WTC11 (cell line): ENCODE data around the gene EML4. TPM values are rescaled to one million over a fixed set of nuclear protein-coding genes. Genes with fewer than 3 reads are reported as not detected.

ENCODE experiments used
- ATAC-seq: fragments of 200-7000 bp; cut with Tn5 transposase; 2 replicates; pipeline ENCODE4 v1.10.0; 2021; ENCODE audit warnings: mild to moderate bottlenecking, moderate library complexity
- Bru-seq: library from RNA; stranded (reverse); fragments of 400-500 nt; gene quantifications from one replicate; lab custom pipeline; 2021; lab: Mats Ljungman, UMichigan
- CTCF ChIA-PET: fragments of 300-600 bp; sonication (Branson Sonifier 250); formaldehyde crosslinking; loops from one replicate; lab custom pipeline; 2021; ENCODE audit warnings: antibody characterized with exemption; lab: Charles Lee
- POLR2A ChIA-PET: fragments of 350-600 bp; sonication (Branson Sonifier 250); formaldehyde crosslinking; loops from one replicate; lab custom pipeline; 2021; ENCODE audit warnings: antibody characterized with exemption; lab: Charles Lee
- DNase-seq: peaks from one replicate; pipeline ENCODE4 v3.0.0; 2021; ENCODE audit warnings: low spot score
- H3K27ac Mint-ChIP-seq: 2 replicates; pipeline ENCODE4 v1.8.0; 2021; ENCODE audit warnings: mixed read lengths
- H3K27me3 Mint-ChIP-seq: 2 replicates; pipeline ENCODE4 v1.8.0; 2021; ENCODE audit warnings: low read depth, mild to moderate bottlenecking, moderate library complexity, mixed read lengths
- H3K36me3 Mint-ChIP-seq: 2 replicates; pipeline ENCODE4 v1.8.0; 2021; ENCODE audit warnings: mixed read lengths
- H3K4me1 Mint-ChIP-seq: 2 replicates; pipeline ENCODE4 v1.8.0; 2022; ENCODE audit warnings: mixed read lengths
- H3K4me3 Mint-ChIP-seq: 2 replicates; pipeline ENCODE4 v1.8.0; 2021; ENCODE audit warnings: mild to moderate bottlenecking, moderate library complexity, mixed read lengths
- H3K9me3 Mint-ChIP-seq: 2 replicates; pipeline ENCODE4 v1.8.0; 2021; ENCODE audit warnings: mixed read lengths
- E2F5 ChIP-seq: sonication (generic); formaldehyde crosslinking; IDR thresholded peaks from 2 replicates; pipeline ENCODE4 v1.8.1; 2022; ENCODE audit warnings: mild to moderate bottlenecking, moderate library complexity, missing genetic modification reagents
- ESRRA ChIP-seq: sonication (generic); formaldehyde crosslinking; IDR thresholded peaks from 2 replicates; pipeline ENCODE4 v1.8.1; 2022; ENCODE audit warnings: mild to moderate bottlenecking, missing genetic modification reagents, borderline replicate concordance
- FOXJ3 ChIP-seq: sonication (generic); formaldehyde crosslinking; IDR thresholded peaks from 2 replicates; pipeline ENCODE4 v1.9.0; 2021; ENCODE audit warnings: missing genetic modification reagents, mild to moderate bottlenecking, borderline replicate concordance
- FOXK1 ChIP-seq: sonication (generic); formaldehyde crosslinking; IDR thresholded peaks from 2 replicates; pipeline ENCODE4 v1.8.0; 2022; ENCODE audit warnings: mild to moderate bottlenecking, moderate library complexity, missing genetic modification reagents
- GABPB1 ChIP-seq: sonication (generic); formaldehyde crosslinking; IDR thresholded peaks from 2 replicates; pipeline ENCODE4 v1.8.1; 2023; ENCODE audit warnings: mild to moderate bottlenecking, missing genetic modification reagents
- MXD4 ChIP-seq: fragments of 250-450 bp; sonication (Bioruptor Pico); IDR thresholded peaks from 2 replicates; pipeline ENCODE4 v1.8.0; 2021; ENCODE audit warnings: mild to moderate bottlenecking, moderate library complexity, borderline replicate concordance
- MYBL2 ChIP-seq: sonication (generic); formaldehyde crosslinking; IDR thresholded peaks from 2 replicates; pipeline ENCODE4 v1.8.1; 2023; ENCODE audit warnings: mild to moderate bottlenecking, moderate library complexity, missing genetic modification reagents
- SP1 ChIP-seq: sonication (generic); formaldehyde crosslinking; conservative IDR thresholded peaks from 2 replicates; pipeline ENCODE4 v1.8.1; 2022; ENCODE audit warnings: missing genetic modification reagents
- TEAD1 ChIP-seq: sonication (generic); formaldehyde crosslinking; IDR thresholded peaks from 2 replicates; pipeline ENCODE4 v1.8.0; 2022; ENCODE audit warnings: mild to moderate bottlenecking, missing genetic modification reagents
- USF1 ChIP-seq: sonication (generic); formaldehyde crosslinking; IDR thresholded peaks from 2 replicates; pipeline ENCODE4 v1.8.0; 2022; ENCODE audit warnings: mild to moderate bottlenecking, missing genetic modification reagents
- ZBTB21 ChIP-seq: sonication (generic); formaldehyde crosslinking; IDR thresholded peaks from 2 replicates; pipeline ENCODE4 v1.8.1; 2023; ENCODE audit warnings: mild to moderate bottlenecking, missing genetic modification reagents, borderline replicate concordance
- ZNF219 ChIP-seq: sonication (generic); formaldehyde crosslinking; IDR thresholded peaks from 2 replicates; pipeline ENCODE4 v1.8.0; 2023; ENCODE audit warnings: missing genetic modification reagents, mild to moderate bottlenecking, borderline replicate concordance
- ZNF232 ChIP-seq: sonication (generic); formaldehyde crosslinking; IDR thresholded peaks from 2 replicates; pipeline ENCODE4 v1.8.0; 2022; ENCODE audit warnings: mild to moderate bottlenecking, missing genetic modification reagents
- long read RNA-seq, 3 experiments: library from RNA in 1 of 3; library from capped mRNA in 1 of 3; library from polyadenylated mRNA in 1 of 3; unstranded in 2 of 3; stranded (forward) in 1 of 3; transcript quantifications; one replicate each; pipeline ENCODE4 v2.0.0, GENCODE V29; 2021
- total RNA-seq: library from RNA; stranded (reverse); gene quantifications from 3 replicates; pipeline ENCODE4 v1.2.3, GENCODE V29; 2021
- TF ChIP-seq, protein P1 (sequence below): sonication (generic); formaldehyde crosslinking; IDR thresholded peaks from 2 replicates; pipeline ENCODE4 v1.8.1; 2023; ENCODE audit warnings: mild to moderate bottlenecking, missing genetic modification reagents
- TF ChIP-seq, protein P2 (sequence below): sonication (generic); formaldehyde crosslinking; IDR thresholded peaks from 2 replicates; pipeline ENCODE4 v1.8.1; 2022; ENCODE audit warnings: missing genetic modification reagents, borderline replicate concordance
- TF ChIP-seq, protein P3 (sequence below): fragments of 250-450 bp; sonication (Bioruptor Pico); IDR thresholded peaks from 2 replicates; pipeline ENCODE4 v1.9.0; 2021; ENCODE audit warnings: moderate library complexity, mild to moderate bottlenecking, inconsistent platforms, borderline replicate concordance
- TF ChIP-seq, protein P4 (sequence below): sonication (generic); formaldehyde crosslinking; IDR thresholded peaks from 2 replicates; pipeline ENCODE4 v1.8.0; 2022; ENCODE audit warnings: mild to moderate bottlenecking, missing genetic modification reagents
- TF ChIP-seq, protein P5 (sequence below): sonication (generic); formaldehyde crosslinking; IDR thresholded peaks from 2 replicates; pipeline ENCODE4 v1.8.1; 2023; ENCODE audit warnings: mild to moderate bottlenecking, missing genetic modification reagents, borderline replicate concordance
- TF ChIP-seq, protein P6 (sequence below): sonication (generic); formaldehyde crosslinking; IDR thresholded peaks from 2 replicates; pipeline ENCODE4 v1.8.1; 2023; ENCODE audit warnings: mild to moderate bottlenecking, moderate library complexity, missing genetic modification reagents
- TF ChIP-seq, protein P7 (sequence below): sonication (generic); formaldehyde crosslinking; IDR thresholded peaks from 2 replicates; pipeline ENCODE4 v1.8.1; 2022; ENCODE audit warnings: mild to moderate bottlenecking, missing genetic modification reagents, moderate library complexity, borderline replicate concordance

EML4 gene
- total RNA-seq (89.9 to 94.7 TPM (median 92.6 TPM) in 3 replicates), Bru-seq, nascent RNA (percentile 88 among the genes with signal in this experiment)
- long read RNA-seq, experiment 1, full-length matches to known transcripts, result 373 of 581 reads
- long read RNA-seq, experiment 1, partial matches to known transcripts, result 80 of 581 reads
- long read RNA-seq, experiment 1, other reads (novel, unspliced or antisense), result 128 of 581 reads
- long read RNA-seq, experiment 2, full-length matches to known transcripts, result 15 of 93 reads
- long read RNA-seq, experiment 2, partial matches to known transcripts, result 65 of 93 reads
- long read RNA-seq, experiment 2, other reads (novel, unspliced or antisense), result 13 of 93 reads
- long read RNA-seq, experiment 3, full-length matches to known transcripts, result 4 of 17 reads
- long read RNA-seq, experiment 3, partial matches to known transcripts, result 12 of 17 reads
- long read RNA-seq, experiment 3, other reads (novel, unspliced or antisense), result 1 of 17 reads

DNA sequence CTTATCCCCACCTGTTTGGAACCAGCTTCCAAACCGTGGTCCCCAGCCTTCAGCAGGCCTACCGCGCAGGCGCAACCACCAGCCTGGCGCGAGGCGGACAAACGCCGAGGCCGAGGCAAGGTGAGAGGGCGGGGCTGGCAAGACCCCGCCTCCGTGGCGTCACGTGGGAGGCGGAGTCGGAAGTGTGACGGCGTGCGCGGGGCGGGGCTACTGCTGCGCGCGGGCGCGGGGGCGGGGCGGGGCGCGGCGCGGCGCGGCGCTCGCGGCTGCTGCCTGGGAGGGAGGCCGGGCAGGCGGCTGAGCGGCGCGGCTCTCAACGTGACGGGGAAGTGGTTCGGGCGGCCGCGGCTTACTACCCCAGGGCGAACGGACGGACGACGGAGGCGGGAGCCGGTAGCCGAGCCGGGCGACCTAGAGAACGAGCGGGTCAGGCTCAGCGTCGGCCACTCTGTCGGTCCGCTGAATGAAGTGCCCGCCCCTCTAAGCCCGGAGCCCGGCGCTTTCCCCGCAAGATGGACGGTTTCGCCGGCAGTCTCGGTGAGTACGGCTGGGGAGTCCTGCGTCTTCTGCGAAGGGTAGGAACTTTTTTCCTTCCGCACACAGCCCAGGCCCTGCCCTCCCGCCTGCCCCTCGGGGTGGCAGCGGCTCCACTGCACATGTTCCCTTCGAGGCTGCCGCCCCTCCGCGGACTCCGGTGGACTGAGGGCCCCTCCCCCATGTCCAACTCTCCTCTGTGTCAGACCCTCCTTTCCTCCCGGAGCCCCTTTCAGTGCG, at the start of gene EML4:
Gene EML4 (plus strand): TSS at position 254 of the 774 bp plus-strand sequence. CDS start 259 bp downstream, at position 513.
- no peaks in the 10 kb centered on the region; the same call in 1 of the 2 replicates for H3K27me3 Mint-ChIP-seq
- no peak within 1 kb of the TSS for H3K4me3 Mint-ChIP-seq
- ATAC-seq (peak; percentile 88), DNase-seq (peak; percentile 95)
- H3K27ac Mint-ChIP-seq, result peak within 1 kb of the TSS; percentile 73
- ChIA-PET POLR2A (interaction anchor here (1.0 kb wide), 1 partner anchor 123 kb away, joined by 3 read pairs; no protein-coding TSS in a partner anchor), CTCF (no interaction called here)
- H3K36me3 Mint-ChIP-seq, result no peaks in the 10 kb centered on the region
- H3K9me3 Mint-ChIP-seq, result no peaks in the 10 kb centered on the region
- H3K4me1 Mint-ChIP-seq, result peaks cover 7% of the 10 kb centered on the region
- TF ChIP-seq USF1 (CRISPR knock-in tag) (peak; percentile 91), MXD4 (CRISPR knock-in tag) (no peak), E2F5 (peak; percentile 69; the same call in 1 of the 2 replicates), FOXK1 (peak; percentile 60; the same call in 1 of the 2 replicates), ZNF232 (peak; percentile 72; the same call in 1 of the 2 replicates), GABPB1 (CRISPR knock-in tag) (peak; percentile 64), ZBTB21 (CRISPR knock-in tag) (no peak), TEAD1 (CRISPR knock-in tag) (0 out of 2 replicates have a peak, but pooled peaks have one; percentile 65), ESRRA (no peak), FOXJ3 (CRISPR knock-in tag) (no peak), ZNF219 (CRISPR knock-in tag) (no peak), SP1 (CRISPR knock-in tag) (peak; percentile 98), MYBL2 (CRISPR knock-in tag) (0 out of 2 replicates have a peak, but pooled peaks have one; percentile 47)
- TF ChIP-seq, protein P1, sequence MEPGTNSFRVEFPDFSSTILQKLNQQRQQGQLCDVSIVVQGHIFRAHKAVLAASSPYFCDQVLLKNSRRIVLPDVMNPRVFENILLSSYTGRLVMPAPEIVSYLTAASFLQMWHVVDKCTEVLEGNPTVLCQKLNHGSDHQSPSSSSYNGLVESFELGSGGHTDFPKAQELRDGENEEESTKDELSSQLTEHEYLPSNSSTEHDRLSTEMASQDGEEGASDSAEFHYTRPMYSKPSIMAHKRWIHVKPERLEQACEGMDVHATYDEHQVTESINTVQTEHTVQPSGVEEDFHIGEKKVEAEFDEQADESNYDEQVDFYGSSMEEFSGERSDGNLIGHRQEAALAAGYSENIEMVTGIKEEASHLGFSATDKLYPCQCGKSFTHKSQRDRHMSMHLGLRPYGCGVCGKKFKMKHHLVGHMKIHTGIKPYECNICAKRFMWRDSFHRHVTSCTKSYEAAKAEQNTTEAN (CRISPR knock-in tag), result peak; percentile 74; the same call in 1 of the 2 replicates
- TF ChIP-seq, protein P2, sequence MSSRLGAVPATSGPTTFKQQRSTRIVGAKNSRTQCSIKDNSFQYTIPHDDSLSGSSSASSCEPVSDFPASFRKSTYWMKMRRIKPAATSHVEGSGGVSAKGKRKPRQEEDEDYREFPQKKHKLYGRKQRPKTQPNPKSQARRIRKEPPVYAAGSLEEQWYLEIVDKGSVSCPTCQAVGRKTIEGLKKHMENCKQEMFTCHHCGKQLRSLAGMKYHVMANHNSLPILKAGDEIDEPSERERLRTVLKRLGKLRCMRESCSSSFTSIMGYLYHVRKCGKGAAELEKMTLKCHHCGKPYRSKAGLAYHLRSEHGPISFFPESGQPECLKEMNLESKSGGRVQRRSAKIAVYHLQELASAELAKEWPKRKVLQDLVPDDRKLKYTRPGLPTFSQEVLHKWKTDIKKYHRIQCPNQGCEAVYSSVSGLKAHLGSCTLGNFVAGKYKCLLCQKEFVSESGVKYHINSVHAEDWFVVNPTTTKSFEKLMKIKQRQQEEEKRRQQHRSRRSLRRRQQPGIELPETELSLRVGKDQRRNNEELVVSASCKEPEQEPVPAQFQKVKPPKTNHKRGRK, result no peak
- TF ChIP-seq, protein P3, sequence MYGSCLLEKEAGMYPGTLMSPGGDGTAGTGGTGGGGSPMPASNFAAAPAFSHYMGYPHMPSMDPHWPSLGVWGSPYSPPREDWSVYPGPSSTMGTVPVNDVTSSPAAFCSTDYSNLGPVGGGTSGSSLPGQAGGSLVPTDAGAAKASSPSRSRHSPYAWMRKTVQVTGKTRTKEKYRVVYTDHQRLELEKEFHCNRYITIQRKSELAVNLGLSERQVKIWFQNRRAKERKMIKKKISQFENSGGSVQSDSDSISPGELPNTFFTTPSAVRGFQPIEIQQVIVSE, result no peak
- TF ChIP-seq, protein P4, sequence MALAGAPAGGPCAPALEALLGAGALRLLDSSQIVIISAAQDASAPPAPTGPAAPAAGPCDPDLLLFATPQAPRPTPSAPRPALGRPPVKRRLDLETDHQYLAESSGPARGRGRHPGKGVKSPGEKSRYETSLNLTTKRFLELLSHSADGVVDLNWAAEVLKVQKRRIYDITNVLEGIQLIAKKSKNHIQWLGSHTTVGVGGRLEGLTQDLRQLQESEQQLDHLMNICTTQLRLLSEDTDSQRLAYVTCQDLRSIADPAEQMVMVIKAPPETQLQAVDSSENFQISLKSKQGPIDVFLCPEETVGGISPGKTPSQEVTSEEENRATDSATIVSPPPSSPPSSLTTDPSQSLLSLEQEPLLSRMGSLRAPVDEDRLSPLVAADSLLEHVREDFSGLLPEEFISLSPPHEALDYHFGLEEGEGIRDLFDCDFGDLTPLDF (CRISPR knock-in tag), result 0 out of 2 replicates have a peak, but pooled peaks have one; percentile 56
- TF ChIP-seq, protein P5, sequence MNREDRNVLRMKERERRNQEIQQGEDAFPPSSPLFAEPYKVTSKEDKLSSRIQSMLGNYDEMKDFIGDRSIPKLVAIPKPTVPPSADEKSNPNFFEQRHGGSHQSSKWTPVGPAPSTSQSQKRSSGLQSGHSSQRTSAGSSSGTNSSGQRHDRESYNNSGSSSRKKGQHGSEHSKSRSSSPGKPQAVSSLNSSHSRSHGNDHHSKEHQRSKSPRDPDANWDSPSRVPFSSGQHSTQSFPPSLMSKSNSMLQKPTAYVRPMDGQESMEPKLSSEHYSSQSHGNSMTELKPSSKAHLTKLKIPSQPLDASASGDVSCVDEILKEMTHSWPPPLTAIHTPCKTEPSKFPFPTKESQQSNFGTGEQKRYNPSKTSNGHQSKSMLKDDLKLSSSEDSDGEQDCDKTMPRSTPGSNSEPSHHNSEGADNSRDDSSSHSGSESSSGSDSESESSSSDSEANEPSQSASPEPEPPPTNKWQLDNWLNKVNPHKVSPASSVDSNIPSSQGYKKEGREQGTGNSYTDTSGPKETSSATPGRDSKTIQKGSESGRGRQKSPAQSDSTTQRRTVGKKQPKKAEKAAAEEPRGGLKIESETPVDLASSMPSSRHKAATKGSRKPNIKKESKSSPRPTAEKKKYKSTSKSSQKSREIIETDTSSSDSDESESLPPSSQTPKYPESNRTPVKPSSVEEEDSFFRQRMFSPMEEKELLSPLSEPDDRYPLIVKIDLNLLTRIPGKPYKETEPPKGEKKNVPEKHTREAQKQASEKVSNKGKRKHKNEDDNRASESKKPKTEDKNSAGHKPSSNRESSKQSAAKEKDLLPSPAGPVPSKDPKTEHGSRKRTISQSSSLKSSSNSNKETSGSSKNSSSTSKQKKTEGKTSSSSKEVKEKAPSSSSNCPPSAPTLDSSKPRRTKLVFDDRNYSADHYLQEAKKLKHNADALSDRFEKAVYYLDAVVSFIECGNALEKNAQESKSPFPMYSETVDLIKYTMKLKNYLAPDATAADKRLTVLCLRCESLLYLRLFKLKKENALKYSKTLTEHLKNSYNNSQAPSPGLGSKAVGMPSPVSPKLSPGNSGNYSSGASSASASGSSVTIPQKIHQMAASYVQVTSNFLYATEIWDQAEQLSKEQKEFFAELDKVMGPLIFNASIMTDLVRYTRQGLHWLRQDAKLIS, result no peak
- TF ChIP-seq, protein P6, sequence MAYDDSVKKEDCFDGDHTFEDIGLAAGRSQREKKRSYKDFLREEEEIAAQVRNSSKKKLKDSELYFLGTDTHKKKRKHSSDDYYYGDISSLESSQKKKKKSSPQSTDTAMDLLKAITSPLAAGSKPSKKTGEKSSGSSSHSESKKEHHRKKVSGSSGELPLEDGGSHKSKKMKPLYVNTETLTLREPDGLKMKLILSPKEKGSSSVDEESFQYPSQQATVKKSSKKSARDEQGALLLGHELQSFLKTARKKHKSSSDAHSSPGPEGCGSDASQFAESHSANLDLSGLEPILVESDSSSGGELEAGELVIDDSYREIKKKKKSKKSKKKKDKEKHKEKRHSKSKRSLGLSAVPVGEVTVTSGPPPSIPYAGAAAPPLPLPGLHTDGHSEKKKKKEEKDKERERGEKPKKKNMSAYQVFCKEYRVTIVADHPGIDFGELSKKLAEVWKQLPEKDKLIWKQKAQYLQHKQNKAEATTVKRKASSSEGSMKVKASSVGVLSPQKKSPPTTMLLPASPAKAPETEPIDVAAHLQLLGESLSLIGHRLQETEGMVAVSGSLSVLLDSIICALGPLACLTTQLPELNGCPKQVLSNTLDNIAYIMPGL, result peak; percentile 41; the same call in 1 of the 2 replicates
- TF ChIP-seq, protein P7, sequence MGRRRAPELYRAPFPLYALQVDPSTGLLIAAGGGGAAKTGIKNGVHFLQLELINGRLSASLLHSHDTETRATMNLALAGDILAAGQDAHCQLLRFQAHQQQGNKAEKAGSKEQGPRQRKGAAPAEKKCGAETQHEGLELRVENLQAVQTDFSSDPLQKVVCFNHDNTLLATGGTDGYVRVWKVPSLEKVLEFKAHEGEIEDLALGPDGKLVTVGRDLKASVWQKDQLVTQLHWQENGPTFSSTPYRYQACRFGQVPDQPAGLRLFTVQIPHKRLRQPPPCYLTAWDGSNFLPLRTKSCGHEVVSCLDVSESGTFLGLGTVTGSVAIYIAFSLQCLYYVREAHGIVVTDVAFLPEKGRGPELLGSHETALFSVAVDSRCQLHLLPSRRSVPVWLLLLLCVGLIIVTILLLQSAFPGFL (CRISPR knock-in tag), result peak; percentile 74; the same call in 1 of the 2 replicates
